Mucosa of descending colon (tissue), 3 donors: ENCODE measurements around the gene CPXM1. TPM values are rescaled to one million over a fixed set of nuclear protein-coding genes. Genes with fewer than 3 reads are reported as not detected.

Source experiments
- ATAC-seq: fragments of 200-7000 bp; cut with Tn5 transposase; one replicate; pipeline ENCODE4 v1.9.1; 2020; ENCODE audit warnings: mild to moderate bottlenecking, moderate library complexity
- DNase-seq, 3 donors: peaks; one replicate each; pipeline ENCODE4 v3.0.0-alpha.2; 2020
- H3K36me3 ChIP-seq: fragments of 200-600 bp; one replicate; pipeline ENCODE4 v1.8.0; 2021; ENCODE audit warnings: low read depth, mild to moderate bottlenecking
- H3K4me1 ChIP-seq: fragments of 200-600 bp; one replicate; pipeline ENCODE4 v1.8.0; 2021; ENCODE audit warnings: low read depth, mild to moderate bottlenecking
- H3K4me3 ChIP-seq: fragments of 200-600 bp; one replicate; pipeline ENCODE4 v1.8.0; 2021; ENCODE audit warnings: mild to moderate bottlenecking
- H3K9me3 ChIP-seq: fragments of 200-600 bp; one replicate; pipeline ENCODE4 v1.8.0; 2021; ENCODE audit warnings: mild to moderate bottlenecking
- intact Hi-C, 2 donors: fragments of 100-400 bp; cut with DNase I in 1 of 2; cut with micrococcal nuclease in 1 of 2; formaldehyde crosslinking; loops; one replicate each; pipeline versions ENCODE4 v1.11.0 to v1.11.1; 2022; cut with DNase I, micrococcal nuclease
- long read RNA-seq, 2 donors: library from polyadenylated mRNA; unstranded; transcript quantifications; one replicate each; pipeline ENCODE4 v2.0.0, GENCODE V29; 2019 to 2021
- total RNA-seq, 3 donors: library from RNA; stranded (reverse); fragmentation: NEBNext Ultra II Directional in 2 of 3; extraction: Animal tissue kit (Norgen Biotek cat#: 25700) in 2 of 3; gene quantifications; one replicate each; pipeline versions ENCODE4 v1.2.1 to v1.2.4, GENCODE V29; 2021 to 2023
- TF ChIP-seq, protein P1 (sequence below): fragments of 200-600 bp; IDR thresholded peaks from one replicate; pipeline ENCODE4 v1.8.0; 2022; ENCODE audit warnings: antibody characterized with exemption, mild to moderate bottlenecking
- donor health status: DM: no; HTN: no; CAD: no; lungs with moderate emphysema.
- donor health status: DM: no; HTN: no; CAD: no.
- donor health status: DM: no; HTN: yes; CAD: no.

The CPXM1 gene
- total RNA-seq: 1 to 10 TPM in 2 of 3 donors, not detected in 1; 1.7 to 7.1 TPM
- long read RNA-seq, donor 1, partial matches to known transcripts: 2 of 6 reads
- long read RNA-seq, donor 1, other reads (novel, unspliced or antisense): 0 of 6 reads
- long read RNA-seq, donor 2, transcript CPXM1-201 (14 exons, 2,391 nt): major isoform, 9 of 12 reads
- long read RNA-seq, donor 2, partial matches to known transcripts: 1 of 12 reads
- long read RNA-seq, donor 2, other reads (novel, unspliced or antisense): 2 of 12 reads

DNA sequence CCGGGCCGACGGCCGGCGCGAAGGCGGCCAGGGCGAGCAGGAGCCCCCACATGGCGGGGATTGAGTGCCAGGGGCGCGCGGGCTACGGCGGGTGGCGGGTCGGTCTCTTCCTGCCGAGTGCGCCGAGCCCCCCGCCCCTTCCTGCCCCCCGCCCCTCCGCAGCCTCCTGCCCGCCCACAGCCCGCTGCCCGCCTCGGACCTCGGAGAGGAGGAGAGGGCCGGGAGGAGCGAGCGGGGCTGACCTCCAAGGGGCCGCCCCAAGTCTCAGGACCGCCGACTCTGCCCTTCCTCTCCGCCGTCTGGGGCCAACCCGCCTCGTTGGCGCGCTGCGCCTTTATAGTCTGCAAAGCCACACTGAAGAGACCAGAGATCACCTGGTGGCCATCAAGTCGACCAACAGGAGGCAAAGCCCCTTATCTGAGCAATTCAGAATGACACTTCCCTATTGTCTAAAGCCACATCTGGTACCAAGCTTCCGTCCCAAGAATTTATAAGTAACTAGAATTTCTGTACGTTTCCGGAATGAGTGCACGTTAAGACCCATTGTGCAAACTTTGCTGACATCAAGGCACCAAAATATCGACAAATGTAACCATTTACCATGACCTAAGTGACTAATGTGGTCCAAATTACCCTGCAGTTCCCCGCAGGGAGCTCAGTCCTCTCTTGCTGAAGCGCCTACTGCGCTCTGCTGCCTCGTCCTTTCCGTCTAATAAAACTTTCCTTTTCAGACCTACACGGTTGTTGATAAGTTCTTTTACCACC is at the start of gene CPXM1:
CPXM1 (minus strand) TSS at position 107 of the 765 bp plus-strand sequence; CDS start at position 52, 55 bp downstream.
- ATAC-seq (peak; percentile 60), DNase-seq (no peak)
- Histone ChIP-seq H3K4me1 (peaks cover 16% of the 10 kb centered on the region), H3K4me3 (no peak within 1 kb of the TSS), H3K9me3 (no peaks in the 10 kb centered on the region), H3K36me3 (no peaks in the 10 kb centered on the region)
- intact Hi-C loops: no loop called here
- TF ChIP-seq, protein P1, sequence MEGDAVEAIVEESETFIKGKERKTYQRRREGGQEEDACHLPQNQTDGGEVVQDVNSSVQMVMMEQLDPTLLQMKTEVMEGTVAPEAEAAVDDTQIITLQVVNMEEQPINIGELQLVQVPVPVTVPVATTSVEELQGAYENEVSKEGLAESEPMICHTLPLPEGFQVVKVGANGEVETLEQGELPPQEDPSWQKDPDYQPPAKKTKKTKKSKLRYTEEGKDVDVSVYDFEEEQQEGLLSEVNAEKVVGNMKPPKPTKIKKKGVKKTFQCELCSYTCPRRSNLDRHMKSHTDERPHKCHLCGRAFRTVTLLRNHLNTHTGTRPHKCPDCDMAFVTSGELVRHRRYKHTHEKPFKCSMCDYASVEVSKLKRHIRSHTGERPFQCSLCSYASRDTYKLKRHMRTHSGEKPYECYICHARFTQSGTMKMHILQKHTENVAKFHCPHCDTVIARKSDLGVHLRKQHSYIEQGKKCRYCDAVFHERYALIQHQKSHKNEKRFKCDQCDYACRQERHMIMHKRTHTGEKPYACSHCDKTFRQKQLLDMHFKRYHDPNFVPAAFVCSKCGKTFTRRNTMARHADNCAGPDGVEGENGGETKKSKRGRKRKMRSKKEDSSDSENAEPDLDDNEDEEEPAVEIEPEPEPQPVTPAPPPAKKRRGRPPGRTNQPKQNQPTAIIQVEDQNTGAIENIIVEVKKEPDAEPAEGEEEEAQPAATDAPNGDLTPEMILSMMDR: no peak

DNA sequence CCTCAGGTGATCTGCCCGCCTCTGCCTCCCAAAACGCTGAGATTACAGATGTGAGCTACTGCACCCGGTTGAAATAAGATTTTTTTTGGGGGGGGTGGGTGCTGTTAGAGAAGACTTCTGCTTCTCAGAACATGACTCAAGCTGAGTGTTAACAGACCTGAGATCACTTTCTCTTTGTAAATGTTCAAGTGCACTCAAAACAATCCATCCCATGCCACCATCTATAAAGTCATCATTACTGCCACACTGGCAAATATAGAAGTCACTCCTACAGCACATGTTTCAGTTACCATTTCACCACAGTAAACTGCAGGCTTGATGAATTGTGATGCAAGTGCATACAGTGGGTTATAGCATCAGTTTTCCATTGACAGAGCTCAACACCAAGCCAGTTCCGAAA is 49.1 kb upstream of the CPXM1 start:
- Histone ChIP-seq H3K9me3 (no peaks in the 10 kb centered on the region), H3K4me3 (no peak overlapping the region), H3K36me3 (no peaks in the 10 kb centered on the region), H3K4me1 (no peaks in the 10 kb centered on the region)
- ATAC-seq (no peak), DNase-seq (no peak)
- TF ChIP-seq, protein P1: no peak
- intact Hi-C loops: no loop called here

GRCh38 chr20:2847802-2848201 is 47.4 kb upstream of the CPXM1 start:
- ATAC-seq: no peak
- TF ChIP-seq, protein P1: no peak
- no peaks in the 10 kb centered on the region for H3K4me1 ChIP-seq
- no peaks in the 10 kb centered on the region for H3K36me3 ChIP-seq
- no peak for DNase-seq
- H3K4me3 ChIP-seq: no peak overlapping the region
- H3K9me3 ChIP-seq: no peaks in the 10 kb centered on the region
- intact Hi-C loops: no loop called here

- Histone ChIP-seq H3K4me1 (peaks cover 1% of the 10 kb centered on the region), H3K4me3 (no peak overlapping the region), H3K36me3 (no peaks in the 10 kb centered on the region), H3K9me3 (no peaks in the 10 kb centered on the region)
- TF ChIP-seq, protein P1: no peak
- ATAC-seq (peak; percentile 54), DNase-seq (no peak)
- intact Hi-C loops: no loop called here
Observed at GRCh38 chr20:2846698-2847097, 46.3 kb upstream of the CPXM1 start.

- no peak for ATAC-seq
- intact Hi-C loops: no loop called here
- peaks cover 7% of the 10 kb centered on the region for H3K4me1 ChIP-seq
- H3K9me3 ChIP-seq: no peaks in the 10 kb centered on the region
- H3K4me3 ChIP-seq: no peak overlapping the region
- TF ChIP-seq, protein P1: no peak
- DNase-seq: no peak
- H3K36me3 ChIP-seq: no peaks in the 10 kb centered on the region
Observed at GRCh38 chr20:2845607-2846006, 45.2 kb upstream of the CPXM1 start.
